GM18873 (cell line): Measurements from ENCODE around the gene UBE2S.

Experiments used
- ATAC-seq: cut with Tn5 transposase; IDR thresholded peaks from one replicate; pipeline ENCODE4 v1.9.1; 2021; ENCODE audit warnings: mild to moderate bottlenecking, moderate library complexity, moderate number of reproducible peaks; ENCODE audit not compliant: unreplicated experiment, low FRiP score

UBE2S gene

DNA sequence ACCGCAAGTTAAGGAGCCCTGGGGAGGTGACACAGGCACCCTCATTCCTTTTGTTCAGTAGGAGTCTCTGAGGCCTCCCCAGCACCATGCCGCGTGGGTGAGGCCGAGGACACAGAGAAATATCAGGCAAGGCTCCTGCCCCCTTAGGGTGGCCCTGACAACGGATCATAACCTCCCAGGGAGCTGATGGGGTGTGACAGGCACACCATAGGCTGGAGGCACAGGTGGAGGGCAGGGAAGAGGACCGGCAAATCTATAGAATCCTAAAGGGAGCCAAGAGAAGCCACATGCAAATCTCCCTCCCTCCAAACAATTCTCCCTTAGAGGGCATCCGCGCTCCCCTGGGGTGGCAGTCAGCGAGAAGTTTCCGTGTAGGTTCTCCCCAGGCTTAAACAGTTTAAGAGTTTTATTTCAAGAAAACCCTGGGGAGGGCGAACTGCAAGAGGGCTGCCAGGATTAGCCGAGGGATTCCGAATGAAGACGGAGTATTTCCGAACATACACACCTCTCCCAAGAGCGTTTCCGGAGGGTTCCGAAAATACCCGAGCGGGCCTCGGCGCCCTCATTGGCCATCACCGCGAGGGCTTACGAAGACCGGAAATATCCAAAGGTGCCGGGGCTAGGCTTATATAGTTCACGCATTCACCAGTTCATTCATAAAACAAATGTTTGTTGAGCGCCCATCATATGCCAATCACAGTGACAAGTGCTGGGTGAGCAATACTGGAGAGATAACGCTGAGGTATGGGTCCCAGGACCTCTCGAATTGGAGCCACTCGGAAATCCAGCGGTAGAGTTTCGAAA, 22.5 kb downstream of the UBE2S start:
- peak; percentile 52 for ATAC-seq

DNA sequence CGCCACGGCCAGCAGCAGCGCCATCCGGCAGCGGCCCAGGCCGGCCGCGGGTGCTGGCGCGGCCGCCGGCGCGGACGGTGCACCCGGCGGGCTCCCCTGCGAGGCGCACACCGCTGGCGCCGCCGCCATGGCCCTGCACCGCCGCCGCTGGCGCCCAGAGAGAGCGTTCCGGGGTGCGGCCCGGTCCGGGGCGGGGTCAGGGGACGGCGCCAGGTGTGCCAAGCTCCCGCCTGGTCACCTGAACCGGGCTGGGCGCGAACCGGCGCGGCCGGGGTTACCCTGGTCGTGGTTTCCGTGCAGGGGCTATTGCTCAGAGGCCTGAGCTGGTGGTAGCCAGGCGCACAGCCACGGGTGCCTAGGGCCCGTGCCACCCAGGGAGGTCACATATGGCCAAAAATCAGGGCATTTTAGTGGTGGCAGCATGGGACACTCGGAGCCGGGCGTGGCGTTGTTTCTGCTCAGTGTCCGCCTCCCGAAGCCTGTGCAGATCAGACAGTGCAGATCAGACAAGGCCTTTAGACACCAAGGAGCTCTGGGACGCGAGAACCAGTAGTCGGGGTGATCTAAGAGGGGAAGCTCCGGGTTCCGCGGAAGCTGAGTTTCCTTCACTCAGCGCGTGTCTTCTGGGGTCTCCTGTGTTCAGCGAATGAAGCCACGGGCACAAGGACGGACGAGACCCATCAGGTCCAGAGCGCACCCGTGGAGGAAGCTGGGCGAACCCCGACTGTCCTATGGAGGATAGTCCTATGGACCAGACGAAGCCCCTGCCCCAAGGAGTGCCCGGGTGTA, 23.3 kb downstream of the UBE2S start, which contains the start of gene TMEM238:
TMEM238 (minus strand) TSS at position 162 of the 789 bp plus-strand sequence; CDS start at position 129, 33 bp downstream.
- ATAC-seq = no peak

DNA sequence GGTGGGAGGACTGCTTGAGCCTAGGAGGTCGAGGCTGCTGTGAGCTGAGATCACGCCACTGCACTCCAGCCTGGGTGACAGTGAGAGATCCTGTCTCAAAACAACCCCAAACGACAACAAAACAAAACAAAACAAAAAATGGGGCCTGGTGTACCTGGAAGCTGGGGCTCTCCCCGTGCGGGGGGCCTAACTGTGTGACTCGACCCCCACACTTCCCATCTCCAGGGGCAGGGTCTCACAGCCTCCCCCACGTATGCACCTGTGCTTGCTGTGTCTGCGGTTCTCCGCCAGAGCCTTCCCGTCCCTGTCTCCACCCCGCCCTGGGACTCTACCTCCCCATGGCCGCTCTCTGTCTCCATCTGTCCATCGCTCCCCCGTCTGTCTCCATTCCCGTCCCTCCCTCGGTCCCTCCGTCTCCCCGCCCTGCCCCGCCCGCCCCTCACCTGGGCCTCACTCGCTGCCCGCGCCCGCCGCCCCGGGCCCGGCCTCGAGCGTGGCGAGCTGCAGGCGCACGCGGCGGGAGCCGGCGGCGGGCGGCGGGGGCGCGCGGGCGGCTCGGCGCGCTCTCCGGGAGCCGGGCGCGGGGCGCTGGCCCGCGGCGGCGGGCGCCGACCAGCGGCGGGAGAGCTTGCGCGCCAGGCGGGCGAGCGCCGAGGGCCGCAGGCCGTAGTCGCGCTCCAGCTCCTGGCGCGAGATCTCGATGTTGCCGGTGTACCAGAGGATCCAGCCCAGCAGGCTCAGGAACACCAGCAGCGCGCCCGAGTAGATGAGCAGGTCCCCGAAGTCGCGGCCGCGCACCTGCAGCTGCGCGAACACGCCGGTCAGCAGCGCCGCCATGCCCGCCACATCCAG, 24.1 kb downstream of the UBE2S start:
- no peak for ATAC-seq

DNA sequence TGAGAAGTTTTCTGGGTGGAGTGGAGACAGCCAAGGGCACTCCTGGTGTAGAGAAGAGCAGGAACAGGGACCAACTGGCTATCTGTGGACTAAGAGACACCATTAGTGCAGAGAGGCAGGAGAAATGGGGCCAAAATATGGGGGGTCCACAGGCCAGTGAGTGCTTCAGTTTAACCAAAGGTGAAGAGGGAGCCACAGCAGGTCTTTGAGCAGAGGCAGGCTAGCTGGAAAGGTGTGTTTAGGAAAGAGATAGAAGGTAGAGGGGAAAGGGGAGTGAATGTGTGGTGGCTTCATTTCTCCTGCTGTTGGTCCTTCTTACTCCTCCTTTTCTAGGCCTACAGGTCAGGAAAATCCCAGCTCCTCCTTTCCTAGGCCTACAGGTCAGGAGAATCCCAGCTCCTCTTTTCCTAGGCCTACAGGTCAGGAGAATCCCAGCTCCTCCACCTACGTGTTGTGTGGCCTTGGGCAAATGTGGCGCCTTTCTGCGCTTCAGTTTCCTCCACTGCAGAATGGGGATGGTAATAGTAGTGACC, 25.0 kb downstream of the UBE2S start:
- ATAC-seq = no peak

DNA sequence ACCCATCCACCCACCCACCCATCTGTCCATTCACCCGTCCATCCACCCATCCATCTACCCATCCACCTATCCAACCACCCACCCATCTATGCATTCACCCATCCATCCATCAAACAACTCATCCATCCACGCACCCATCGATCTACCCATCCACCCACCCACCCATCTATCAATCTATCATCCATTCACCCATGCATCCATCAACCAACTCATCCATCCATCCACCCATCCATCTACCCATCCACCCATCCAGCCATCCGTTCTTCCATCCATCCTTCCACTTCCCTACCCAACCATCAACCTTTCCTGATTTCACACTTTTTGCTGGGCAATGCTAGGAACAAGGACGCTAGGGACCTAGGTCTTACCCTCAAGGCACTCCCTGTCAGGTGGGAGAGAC, 25.6 kb downstream of the UBE2S start:
- ATAC-seq = no peak

DNA sequence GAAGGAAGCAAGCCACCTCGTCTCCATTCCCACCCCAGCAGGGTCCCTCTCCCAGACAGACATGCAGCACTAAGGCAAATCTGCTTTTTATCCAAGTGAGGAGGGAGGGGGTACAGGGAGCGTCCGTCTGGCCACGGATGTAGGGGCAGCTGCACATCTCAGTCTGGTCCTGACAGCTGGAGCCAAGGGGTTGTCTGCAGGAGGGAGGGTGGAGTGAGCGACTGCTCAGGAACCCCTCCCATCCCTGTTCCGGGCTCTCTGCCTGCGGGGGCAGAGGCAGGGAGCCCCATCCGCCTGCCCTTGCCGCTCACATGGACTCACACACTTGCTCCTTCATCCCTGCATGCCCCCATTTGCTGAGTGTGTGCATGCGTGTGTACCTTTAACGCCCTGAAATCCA, 28.4 kb downstream of the UBE2S start:
- no peak for ATAC-seq

DNA sequence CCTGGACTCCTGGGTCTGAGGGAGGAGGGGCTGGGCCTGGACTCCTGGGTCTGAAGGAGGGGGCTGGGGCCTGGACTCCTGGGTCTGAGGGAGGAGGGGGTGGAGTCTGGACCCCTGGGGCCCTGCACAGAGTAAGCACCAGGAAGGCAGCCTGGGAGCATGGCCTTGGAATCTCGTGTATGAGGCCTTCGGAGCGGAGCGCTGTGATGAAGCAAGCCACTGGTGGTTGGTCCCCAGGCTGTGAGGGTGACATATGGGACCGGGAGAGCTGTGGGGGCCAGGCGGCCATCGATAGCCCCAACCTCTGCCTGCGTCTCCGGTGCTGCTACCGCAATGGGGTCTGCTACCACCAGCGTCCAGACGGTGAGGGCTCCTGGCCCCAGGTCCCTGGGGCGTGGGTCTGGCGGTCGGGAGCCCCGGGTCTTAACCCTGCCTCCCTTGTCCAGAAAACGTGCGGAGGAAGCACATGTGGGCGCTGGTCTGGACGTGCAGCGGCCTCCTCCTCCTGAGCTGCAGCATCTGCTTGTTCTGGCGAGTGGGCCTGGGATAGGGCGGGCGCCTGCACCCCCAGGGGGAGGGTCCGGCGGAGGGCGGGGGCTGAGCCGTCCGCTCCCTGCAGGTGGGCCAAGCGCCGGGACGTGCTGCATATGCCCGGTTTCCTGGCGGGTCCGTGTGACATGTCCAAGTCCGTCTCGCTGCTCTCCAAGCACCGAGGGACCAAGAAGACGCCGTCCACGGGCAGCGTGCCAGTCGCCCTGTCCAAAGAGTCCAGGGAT, 30.0 kb downstream of the UBE2S start:
- ATAC-seq = no peak

DNA sequence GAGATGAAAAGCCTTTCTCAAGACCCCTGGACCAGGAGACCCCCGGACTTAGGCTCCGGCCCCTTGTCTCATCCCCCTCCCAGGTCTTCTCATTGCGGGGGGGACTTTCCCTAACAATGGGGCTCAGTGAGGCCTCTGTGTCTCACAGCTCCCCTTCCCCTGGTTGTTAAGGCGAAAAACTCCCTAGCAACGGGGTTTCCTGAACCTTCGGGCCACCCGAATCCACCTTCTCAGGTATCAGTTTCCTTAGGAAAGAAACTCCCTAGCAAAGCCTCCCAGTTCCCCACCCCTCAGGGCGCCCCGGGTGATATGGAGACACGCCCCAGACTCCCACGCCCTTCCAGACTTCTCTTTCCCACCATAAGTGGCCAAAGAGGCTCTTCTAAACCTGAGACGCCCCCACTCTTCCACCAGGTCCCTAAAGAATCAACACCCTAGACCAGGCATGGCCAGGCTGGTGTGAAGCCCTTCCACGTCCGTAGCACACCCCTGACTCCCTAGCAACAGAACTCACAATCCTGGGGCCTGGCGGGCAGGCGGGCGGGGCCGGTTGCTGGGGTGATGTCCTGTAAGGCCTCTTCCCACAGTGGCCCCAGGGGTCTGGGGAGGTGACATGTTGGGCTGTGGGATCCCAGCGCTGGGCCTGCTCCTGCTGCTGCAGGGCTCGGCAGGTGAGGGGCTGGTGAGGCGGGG, 31.2 kb downstream of the UBE2S start, which contains the start of gene TMEM190:
TMEM190 (plus strand) TSS at position 586 of the 693 bp plus-strand sequence; CDS start at position 614, 28 bp downstream.
- no peak for ATAC-seq

DNA sequence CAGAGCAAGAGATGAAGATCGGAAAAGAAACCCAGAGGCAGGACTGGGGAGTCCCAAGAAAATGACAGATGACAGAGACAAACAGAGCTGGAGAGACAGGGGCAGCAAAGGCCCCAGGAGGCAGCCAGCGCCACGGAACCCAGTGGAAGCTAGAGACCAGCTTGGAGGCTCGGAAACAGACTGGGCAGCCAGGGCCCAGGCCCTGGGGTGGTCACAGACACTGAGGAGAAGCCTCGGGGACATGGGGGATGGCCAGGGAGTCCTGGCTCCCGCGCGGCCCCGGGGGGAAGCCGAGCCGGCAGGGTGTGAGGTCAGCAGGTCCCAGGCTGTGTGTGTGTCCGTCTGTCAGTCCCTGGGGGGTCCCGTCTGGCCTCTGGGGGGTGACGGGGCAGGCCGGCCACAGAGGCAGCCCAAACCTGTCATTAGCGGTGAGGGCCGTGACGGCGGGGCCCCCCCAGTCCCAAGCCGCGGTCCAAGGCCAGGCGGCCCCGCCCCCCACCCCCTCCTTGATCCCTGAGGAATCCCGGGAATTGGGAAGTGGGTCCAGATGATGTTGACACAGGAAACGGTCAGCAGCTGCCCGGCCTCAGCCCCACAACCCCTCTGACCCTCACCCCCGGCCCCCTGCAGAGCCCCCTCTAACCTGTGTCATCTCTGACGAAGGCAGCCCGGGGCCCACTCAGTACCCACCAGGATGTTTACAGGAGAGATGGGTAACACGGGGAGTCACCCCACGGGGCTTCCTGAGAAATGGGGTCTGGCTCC, 33.4 kb downstream of the UBE2S start:
- ATAC-seq = no peak

DNA sequence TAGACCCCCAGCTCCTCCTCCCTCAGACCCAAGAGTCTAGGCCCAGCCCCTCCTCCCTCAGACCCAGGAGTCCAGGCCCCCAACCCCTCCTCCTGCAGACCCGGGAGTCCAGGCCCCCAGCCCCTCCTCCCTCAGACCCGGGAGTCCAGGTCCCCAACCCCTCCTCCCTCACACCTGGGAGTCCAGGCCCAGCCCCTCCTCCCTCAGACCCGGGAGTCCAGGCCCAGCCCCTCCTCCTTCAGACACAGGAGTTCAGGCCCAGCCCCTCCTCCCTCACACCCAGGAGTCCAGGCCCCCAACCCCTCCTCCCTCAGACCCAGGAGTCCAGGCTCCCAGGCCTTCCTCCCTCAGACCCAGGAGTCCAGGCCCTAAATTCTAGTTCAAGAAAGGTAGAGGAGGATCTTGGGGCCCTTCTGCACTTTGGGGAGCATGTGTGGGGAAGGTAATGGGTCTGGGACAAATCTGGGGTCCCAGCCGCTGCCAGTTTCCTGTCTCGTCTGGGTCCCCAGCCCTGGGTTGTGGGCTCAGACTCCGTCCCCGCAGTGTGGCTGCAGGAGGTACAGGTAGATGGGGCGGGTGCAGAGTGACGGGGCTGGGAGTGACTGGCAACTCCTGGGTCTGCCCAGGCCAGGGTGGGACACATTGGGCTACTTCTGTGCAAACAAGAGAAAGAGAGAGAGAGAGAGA, 34.1 kb downstream of the UBE2S start:
- no peak for ATAC-seq

DNA sequence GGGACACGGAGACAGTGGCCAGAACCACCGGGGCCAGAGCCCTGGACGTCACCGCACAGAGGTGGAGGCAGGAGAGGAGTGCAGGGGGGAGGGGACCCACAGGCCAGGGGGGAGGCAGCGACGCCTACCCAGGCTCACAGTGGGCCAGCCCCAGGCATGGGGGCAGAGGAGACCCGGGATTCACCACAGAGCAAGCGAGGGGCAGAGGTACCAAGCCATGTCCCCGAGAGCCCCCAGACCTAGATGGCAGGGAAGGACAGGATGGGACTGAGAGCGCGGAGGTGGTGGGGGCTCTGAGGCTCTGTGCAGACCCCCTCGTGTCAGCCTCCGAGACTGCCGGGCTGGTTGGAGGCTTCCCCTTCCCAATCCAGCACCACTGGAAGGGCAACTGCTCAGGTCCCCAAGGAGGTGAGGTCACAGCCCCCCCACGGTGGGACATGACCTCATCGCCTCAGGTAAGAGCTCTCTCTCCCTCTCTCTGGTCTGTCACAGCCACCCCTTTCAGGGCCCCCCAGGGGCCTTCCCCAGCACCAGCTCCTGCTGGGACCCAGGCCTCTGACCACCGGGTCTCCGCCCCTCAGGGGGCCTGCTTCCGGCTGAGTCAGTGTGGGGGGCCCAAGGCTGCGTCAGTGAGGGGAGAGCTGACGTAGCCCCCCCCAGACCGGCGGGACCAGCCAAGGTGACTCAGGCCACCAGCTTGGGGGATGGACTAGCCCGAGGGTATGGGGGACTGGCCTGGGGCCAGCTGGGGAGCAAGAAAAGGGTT, 35.1 kb downstream of the UBE2S start:
- ATAC-seq = no peak

DNA sequence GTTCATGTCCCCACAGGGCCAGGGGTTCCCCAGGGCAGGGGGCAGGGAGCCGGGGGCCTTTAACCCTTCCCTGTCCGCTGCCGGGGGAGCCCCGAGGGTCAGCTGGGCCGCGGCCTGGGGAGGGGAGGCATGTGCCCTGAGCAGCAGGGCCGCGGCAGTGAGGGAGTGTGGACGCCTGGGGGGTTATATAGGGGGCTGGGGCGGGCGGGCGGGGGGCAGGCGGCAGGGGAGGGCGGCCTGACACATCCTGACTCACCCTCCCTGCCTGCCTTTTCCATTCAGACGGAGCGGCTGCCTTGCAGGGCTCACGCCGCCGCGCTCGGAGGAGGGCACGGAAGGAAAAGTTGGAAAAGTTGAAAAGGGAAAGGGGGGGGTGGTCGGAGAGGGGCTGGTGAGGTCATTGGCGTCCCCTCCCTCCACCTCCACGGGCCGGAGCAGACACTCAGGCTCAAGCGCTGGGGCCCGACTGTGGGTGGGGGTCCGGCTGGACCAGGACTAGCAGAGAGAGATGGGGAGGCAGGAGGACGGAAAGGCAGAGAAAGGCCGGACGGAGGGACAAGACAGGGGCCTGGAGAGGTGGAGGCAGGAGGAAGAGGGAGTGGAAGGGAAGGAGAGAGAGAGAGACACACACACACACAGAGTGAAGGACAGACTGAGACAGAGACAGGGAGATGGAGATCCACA, 37.1 kb downstream of the UBE2S start, which contains the start of gene IL11:
IL11 (minus strand) TSS at position 159 of the 684 bp plus-strand sequence; CDS start at position 6, 153 bp downstream.
- ATAC-seq = no peak

DNA sequence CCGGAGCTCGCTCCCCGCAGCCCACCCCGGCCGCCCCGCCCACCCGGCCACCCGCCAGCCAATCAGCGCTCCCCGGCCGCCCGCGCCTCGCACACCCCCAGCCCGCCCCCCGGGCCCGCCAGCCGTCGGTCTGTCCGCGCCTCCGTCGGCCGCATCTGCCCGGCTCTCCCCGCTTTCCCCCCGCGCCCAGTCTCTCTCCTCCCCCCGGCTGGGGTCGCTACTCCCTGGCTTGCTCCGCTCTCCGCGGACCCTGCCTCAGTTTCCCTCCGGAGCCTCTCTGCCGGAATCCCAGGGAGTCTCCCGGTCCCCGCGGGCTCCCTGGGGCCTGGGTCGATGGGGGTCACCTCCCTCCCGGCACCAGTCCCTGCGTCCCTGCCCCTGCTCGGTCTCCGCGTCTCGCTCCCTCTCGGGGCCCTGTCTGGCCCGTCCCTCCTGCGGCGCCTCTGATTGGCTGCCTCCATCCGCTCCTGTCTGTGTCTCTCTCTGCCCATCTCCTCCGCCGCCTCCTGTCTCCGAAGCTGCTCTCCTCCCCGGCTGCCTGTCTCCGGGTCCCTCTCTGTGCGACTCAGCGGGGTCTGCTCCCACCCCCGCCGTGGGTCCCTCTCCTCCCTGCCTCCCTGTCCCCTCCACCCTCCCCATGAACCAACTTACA, 37.8 kb downstream of the UBE2S start:
- ATAC-seq = no peak

DNA sequence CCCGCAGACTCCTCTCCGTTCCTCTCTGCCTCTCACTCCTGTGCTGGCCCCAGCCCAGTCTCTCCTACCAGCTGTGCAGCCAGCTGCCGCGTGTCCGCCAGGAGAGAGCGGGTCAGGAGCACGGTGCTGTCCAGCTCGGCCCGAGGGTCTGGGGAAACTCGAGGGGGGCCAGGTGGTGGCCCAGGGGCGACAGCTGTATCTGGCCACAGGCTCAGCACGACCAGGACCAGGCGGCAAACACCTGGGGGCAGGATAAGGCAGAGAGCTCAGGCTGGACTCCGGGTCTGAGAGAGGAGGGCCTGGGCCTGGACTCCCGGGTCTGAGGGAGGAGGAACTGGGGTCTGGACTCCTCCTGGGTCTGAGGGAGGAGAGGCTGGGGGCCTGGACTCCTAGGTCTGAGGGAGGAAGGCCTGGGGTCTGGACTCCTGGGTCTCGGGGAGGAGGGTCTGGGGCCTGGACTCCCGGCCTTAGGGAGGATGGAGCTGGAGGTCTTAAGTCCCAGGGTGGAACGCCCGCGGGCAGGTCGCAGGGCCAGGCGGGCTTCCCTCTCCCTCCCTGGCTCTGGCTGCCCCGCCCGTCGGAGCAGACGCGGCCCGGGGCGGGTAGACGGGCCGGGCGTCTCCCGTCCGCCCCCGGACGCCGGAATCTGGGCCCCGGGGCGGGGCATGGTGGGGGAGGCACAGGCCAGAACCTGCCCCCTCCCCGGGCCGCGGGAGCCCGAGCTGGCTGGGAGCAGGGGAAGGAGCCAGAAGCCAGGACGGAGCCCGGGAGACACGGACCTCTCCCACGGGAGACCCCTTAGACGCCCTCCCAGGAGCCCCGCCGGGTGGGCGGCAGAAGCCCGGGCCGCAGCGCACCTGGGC, 38.7 kb downstream of the UBE2S start:
- no peak for ATAC-seq

DNA sequence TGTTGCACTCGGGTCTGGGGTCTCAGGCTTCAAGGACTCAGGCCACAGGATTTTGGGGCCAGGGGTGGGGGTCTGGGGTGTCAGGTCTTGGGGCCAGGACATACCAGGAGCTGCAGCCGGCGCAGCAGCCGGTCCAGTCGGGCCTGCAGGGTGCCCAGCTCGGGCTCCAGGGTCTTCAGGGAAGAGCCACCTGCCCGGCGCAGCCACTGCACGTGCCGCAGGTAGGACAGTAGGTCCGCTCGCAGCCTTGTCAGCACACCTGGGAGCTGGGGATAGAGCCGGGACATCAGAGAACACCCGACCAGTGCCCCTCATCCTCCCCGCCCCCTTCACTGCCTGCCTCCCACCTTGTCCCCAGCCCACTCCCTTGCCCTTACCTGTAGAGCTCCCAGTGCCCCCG, 39.5 kb downstream of the UBE2S start:
- no peak for ATAC-seq
